Retina (tissue), 1 donor: Measurements from ENCODE around the gene MPRIP.

Source experiments
- DNase-seq: peaks from one replicate; pipeline ENCODE4 v3.0.0-alpha.2; 2016

MPRIP gene

DNA sequence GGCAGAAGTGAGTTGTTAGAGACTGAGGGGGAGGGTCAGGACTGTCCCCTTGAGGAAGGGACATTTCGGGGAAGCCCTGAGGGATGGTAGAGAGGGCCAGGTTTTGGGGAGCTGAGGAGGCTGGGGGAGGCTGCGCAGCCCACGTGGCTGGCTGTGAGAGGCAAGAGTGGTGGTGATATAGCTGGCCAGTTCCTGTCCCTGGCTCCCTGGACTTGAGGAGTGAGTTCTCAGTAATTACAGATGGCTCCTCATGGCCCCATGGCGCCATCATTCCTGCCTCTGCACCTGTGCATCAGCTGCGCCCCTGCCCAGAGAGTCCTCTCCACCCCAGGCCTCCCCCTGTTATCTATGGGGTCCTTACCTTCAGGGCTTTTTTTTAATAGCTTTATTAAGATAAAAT, 30.3 kb downstream of the MPRIP start:
- DNase-seq = no peak

DNA sequence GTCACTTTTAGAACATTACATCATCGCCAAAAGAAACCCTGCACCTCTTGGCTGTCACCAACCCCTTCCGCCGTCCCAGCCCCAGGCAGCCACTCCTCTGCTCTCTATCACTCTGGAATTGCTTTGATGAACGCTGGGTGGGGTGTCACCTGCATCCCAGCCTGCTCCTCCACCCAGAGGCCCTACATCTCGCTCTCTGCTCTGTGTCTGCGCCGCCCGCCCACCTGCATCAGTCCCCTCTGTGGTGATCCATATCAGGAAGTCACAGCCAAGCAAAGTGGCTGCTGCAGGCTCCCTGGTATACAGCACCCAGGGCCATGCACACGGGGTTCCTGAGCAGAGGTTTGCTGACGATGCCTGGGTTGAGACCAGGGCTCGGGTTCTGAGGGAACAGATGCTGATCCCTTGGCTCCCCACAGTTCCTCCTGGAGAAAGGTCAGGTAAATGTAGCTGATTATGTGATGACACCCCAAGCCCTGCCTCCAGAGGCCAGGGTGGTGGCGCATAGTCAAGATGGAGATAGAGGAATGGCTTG, 30.8 kb downstream of the MPRIP start:
- DNase-seq = no peak

DNA sequence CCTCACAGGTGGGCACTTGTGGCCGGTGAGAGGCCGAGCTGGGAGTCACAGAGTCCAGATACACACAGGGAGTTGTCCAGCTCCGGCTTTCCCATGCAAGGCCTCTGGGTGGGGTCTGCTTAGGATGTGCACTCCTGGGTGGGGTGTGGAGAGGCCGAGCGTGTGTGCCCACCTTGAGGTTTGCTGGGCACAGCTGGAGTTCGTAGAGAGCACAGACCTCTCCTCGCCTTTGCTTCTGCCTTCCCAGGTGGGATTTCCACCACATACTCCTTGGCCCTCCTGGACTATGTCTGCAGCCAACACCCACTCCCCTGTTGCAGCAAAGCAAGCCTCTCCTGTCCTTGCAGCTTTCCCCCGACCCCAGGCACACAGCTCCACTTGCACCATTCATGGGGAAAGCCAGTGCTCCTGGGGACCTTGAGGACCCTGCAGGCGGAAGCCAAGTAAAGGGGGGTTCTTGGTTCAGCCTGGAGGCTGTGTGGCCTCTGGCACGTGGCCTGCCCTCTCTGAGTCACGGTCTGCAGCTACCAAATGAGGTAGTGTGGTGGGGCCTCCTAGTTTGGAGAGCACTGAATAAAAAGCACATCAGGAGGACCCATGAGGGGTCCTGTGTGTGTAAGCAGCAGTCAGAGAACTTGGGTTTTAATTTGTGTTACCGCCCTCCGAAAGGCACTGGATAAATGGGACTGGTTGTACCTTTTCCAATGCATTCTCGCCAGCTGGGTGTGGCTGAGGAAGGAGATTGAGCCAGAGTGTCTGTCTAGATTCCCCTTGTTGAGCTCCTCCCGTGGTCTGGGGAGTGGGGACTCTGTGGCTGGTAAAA, 31.5 kb downstream of the MPRIP start:
- no peak for DNase-seq

DNA sequence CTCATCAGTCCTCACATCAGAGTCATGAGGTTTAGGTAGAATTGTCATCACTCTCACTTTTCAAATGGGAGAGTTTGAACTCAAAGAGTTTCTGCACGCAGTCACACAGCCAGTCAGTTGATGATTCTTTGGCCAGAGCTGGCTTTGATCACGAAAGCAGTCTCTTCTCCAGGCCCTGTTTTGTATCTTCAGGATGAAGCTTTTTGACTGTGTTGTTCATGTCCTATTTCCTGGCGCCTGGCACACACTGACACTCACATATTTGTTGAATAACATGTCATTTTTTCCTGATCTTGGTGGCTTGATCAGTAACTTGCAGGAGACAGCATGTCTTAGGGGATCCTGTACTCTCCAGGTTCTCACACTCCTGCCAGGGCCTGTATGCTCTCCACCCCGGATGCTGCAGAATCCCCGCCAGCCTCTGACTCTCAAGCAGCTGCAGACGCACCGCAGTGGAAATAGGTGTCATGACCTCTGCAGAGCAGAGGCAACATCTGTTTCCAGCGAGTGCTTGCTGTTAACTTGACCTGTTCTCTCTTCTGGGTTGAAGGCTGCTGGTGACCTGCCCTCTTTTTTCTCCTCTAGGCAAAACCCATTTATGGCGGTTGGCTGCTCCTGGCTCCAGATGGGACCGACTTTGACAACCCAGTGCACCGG, 33.0 kb downstream of the MPRIP start:
- peak; percentile 45 for DNase-seq

DNA sequence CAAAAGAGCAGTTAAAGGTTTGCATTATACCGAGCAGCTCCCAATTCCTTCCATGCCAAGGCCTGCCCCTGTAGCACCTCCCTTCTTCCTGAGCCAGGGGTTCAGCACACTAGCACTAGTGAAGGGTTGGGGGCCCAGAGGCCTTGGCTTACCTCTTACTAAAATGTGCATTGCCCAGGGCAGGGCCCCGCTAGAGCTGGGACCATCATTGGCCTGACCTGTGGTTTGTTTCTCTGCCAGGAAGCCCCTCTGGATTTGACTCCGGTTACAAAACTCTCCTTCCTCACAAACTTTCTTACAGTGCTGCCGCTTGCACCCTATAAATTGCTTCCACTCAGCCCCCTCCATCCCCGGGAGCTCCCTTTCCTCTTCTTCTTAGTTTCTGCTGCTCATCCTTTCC, 33.8 kb downstream of the MPRIP start:
- no peak for DNase-seq

DNA sequence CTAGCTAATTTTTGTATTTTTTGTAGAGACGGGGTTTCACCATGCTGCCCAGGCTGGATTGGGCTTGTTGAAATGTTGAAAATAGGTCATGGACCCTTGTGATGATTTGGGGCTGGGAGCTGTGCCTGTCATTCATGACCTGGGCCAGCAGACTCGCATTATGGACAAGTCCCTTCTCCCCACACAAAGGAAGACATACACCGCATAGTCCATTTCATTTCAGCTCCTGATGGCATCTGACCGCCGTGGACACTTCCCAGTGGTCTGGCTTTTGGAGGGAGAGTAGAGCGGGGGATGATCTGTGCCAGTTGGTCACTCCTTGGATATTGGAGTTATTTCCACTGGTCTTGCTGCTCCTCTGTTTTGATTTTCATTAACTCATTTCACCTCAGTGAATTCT, 34.8 kb downstream of the MPRIP start:
- no peak for DNase-seq

DNA sequence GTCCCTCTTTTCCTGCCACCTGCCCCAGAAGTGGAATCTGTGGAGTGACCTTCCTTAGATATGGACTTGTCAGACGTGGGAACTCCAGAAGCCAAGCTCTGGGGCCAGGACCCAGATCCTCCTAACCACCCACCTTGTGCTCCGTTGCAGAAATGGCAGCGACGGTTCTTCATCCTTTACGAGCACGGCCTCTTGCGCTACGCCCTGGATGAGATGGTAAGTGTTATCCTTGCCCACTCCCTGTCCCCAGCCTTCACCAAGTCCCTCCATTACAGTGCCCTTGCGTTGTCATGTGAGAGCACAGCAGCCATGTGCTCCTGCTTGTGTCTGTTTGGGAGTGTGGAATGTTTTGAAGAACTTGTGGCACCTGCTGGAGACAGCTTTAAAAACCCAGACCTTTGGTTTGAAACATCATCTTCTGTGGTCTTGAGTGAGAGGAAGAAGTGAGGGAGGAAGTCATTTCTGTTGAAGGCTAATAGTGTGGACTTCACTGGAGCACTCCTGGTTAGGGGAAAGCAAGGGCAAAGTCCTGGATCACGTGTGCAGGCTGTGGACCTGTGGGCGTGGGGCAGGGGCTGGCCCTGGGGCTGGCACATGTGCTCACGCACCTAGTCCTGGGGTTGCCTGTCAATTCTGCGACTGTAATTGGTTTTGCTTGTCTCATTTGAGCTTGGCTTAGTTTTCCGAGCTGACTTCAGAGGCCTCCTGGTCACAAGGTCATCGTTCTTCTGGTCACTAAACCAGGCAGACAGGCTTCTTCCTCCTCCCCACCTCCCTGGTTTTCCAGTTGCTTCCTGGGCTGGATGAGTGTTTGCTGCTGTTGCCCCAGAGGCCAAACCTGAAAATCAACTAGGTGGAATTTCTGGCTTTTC, 35.8 kb downstream of the MPRIP start:
- no peak for DNase-seq

DNA sequence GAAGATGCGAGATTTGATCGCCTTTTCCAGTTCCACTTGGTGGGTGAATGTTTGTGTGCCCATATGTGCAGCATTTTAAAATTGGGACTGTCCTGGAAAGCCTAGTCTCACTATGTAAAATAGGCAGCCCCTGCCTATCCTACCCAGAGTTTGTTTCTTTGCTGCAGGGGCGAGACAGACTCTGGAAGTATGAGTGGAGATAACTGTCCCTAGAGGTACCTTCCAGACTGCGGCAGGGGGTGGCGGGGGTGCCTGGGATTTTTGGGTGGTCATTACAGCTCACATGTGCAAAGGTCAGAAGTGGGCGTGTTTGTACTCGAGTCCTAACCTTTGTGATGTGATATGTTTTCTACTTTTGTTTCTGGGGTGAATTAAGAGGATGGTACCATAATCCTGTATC, 36.6 kb downstream of the MPRIP start:
- no peak for DNase-seq

DNA sequence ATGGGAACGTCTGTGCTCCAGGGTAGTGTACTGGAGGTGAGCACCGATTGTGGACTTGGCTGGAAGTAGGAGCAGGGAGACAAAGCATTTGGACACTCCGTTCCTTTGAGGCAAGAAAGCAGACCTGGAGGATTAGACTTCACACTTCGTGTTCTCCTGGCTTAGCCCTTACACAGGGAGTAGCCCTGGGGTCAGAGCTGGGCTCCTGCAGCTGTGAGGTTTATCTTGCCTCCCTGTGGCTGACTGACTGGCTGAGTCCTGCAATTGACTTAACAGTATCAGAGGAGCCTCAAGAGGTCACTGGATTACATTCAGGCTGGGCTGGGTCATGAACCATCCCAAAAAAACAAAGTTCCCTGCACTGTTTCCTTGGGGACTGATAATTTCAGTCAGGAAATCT, 37.1 kb downstream of the MPRIP start:
- no peak for DNase-seq

DNA sequence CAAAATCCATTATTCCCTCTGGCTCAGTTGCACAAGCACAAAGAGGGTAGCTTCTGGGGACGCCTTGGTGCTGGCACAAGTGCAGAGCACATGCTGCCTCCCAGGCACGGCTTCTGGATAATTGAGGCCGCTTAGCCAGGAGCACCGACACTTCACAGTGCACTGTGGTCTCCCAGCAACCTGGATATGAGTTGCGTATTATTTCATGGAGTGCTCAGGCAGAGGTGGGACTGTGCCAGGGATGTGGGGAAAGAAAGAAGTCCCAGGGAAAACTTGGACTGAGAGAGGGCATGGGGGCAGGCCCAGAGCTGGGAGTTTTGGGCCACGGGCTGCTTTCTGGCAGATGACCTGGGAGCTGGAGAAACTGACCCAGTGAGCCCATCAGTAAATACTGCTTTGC, 37.5 kb downstream of the MPRIP start:
- DNase-seq = no peak

DNA sequence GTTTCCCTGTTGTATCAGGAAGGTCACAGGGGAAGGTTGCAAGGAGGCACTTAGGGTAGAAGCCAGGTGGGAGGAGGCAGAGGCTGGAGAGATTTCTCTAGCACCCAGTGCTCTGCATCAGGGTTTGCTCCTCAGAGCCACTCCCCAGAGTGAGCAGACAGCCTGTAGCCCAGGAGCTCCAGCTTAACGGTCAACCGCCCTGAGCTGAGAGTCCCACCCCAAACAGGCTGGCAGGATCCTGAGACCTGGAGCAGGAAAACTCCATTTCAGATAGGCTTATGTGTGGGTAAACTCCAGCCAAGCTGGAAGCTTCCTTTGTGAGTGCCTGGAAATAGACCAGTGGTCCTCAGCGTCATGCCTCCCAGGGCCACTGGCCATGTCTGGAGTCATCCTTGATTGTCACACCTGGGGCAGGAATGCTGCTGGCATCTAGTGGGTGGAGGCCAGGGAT, 37.9 kb downstream of the MPRIP start:
- no peak for DNase-seq

DNA sequence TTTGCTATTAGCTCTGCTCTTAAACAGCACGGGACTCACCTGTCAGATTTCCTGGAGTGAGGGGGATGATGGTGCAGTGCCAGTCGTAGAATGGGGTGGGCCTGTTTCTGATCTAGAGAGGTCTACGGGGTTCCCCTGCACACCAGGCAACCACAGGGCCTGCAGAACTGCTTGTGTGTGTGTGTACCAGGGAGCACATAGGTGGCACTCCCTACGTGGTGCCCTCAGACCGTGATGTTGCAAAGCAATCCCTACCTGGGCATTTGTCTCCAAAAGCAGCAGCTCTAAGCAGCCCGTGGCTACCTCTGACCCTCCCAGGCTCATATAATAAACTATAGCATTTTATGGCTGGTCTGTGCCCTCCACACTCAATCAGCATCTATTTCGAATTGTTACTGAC, 38.5 kb downstream of the MPRIP start:
- no peak for DNase-seq

DNA sequence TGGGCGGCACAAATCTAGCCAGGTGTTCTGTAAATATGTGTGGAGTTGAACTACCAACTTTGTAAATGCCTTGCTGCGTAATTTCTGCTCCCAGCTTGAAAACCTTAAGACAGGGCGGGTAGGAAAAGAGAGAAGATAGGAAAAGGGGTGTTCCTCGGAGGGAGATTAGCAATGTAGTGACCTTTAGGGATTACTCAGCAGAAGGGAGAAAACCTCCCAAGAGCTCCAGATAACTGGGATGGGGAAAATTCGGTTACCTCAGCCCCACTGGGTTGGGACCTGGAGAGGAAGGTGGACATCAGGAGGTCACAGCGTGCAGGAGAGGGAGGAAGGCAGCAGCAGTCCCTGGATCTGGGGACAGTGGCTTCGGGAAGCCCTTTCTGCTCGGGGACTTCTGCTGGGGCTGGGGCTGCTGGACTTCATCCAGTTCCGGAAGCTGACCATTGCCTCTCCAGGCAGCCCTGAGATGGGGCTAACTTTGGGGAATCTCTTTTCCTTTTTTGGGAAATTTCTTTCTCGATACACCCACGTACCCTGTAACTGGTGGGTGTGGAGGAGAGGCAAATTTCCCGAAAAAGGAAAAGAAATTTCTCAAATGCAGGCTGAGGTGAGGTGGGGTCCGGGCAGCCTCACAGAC, 39.2 kb downstream of the MPRIP start:
- DNase-seq = no peak

DNA sequence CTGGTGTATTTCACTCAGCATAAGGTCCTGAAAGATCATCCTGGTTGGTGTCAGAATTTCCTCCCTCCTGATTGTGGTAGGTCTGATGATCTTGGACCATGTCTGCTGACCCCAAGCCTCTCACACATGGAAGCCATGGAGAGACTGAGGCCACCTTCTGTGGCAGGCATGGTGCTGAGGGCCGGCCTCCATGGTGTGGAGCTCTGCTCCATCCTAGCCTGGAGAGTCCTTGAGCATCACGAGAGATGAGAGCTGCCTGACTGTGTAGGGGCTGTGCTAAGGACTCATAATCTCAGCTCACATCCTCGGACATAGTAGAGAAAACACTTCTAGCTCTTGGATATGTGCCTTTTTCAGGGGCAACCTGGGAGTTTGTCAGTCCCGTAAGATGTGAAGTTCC, 40.6 kb downstream of the MPRIP start:
- no peak for DNase-seq

DNA sequence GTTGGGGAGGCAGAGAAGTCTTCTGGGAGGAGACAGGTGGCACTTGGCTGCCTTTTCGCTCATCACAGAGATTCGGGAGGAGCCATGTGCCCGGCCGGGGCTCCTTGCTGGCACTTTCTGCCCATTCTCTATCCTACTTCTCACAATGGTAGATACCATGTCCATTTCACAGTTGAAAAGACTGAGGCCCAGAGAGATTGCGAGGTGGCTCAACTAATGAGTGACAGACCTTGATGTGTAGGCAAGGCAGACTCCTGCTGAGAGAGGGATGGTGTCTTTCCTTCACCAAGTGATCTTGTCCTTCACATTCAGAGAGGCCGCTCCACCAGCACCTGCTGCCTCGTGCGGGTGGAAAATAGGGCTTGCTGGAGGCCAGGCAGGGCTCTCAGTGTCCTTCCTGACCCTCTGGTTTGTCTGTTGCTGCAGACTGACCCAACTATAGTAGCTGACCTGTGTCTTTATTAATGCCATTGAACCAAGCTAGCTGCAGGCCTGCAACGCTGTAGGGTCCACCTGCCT, 42.1 kb downstream of the MPRIP start:
- no peak for DNase-seq

DNA sequence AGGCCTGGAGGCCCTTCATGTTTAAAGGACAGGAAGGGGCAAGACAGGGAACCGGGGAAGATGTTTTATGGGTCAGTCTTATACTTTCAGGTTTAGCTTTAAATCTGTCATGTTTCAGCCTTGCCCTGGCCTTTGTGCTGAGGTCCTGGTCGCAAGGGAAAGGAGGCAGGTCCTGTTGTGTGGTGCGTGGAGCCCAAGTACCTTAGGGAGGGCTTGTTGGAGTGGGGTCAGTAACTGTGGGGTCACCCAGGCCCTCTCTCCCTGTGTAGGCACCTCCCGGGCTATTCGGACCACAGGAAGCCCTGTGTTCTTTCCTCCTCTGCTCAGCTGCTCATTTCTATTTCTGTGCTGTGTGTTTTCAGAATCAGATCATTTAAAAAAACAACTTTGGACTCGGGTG, 42.7 kb downstream of the MPRIP start:
- DNase-seq = no peak

DNA sequence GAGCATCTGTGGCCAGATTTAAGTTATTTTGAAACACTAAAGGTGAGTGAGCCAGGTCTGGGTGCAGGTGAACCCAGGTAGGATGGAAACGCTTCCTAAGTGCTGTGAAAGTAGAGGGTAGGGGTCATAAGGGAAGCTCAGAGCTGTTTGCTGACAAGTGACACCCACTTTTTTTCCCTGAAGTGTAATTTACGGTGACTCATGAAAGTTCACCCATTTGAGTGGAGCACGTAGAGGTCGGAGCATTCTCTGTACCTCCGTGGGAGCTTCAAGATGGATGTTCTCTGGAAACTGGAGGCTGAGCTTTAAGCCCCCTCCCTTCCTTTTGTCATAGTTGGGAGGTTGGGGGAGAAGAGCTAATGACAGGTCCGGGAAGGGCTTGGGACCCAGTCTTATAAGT, 44.3 kb downstream of the MPRIP start:
- DNase-seq = no peak

DNA sequence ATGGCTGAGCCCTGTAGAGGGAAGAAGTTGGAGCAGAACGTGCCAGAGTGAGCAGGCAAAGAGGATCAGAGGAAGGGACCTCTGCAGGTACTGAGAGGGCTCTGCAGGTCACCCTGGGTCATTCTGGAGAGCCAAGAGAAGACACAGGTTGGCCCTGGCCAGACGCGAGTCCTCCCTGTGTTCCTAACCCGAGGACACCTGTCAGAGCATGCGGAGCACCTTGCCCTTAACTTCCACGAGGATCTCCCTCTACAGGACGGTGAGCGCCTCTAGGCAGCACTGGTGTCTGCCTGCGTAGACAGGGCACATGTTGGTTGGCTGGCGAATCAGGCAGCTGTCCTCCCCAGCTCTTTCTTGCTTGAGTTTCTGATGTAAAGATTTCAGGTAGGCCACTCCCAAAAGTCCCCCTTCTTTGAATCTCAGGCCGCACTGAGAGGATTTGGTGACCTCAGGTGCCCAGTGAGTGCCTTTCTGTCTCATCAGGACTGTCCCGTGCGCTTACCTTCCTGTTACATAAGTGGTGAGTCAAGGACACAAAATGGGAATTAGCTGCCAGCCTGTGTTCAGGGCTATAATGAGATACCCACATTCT, 45.3 kb downstream of the MPRIP start:
- DNase-seq = no peak

DNA sequence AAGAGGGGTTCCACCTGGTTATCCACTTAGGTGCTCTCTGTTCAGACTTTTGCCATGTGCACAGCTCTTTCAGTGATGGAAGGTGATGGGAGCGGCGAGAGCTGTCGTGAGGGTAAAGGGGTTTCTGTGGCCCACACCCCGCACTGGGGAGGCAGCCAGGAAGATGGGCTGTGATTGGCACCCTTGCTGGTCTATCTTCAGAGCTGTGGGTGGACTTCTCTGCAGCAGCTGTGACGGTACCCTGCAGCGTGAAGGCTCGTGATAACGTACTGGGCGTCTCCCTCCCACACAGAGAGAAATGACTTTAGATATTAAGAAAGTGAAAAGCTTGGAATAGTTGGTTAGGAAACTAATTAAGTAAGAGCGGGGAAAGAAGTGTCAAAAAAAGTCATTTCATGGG, 45.8 kb downstream of the MPRIP start:
- DNase-seq = no peak

DNA sequence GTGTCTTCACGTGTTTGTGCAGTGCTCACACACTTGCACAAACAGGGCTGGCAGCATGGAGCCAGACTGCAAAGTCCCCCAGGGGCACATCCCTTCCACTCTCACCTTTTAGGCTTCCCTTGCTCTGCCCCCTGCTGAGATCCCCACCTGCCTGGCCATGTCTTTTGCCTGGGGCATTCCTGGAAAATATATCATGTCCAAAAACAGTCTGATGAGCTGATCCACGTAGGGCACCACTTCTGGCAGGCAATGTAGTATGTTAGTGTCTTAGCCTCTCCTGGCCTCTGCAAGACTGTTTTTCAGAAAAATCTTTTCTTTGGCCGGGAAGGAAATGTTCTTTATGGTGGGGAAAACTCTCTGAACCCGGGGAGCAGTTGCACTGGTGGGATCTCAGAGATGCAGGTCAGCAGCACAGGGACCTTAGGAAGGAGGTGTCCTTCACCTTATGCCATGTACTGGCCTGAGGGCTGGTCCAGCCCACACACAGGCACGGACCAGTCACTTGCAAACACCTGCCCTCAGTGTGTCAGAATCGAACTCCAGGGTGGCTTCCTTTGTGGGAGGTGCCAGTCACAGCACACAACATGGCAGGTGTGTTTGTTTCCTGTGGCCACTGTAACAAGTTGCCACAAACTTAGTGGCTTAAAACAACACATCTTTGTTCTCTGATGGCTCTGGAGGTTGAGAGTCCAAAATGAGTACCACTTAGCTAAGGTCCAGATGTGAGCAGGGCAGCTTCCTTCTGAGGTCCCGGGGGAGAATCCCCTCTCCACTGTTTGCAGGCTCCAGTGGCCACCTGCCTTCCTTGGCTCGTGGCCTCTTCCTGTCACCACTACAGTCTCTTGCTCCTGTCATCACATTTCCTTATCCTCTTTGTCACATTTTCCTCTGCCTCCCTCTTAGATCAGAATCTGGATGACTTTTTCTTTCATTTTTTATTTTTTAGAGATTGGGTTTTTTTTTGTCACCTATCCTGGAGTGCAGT, 46.6 kb downstream of the MPRIP start:
- DNase-seq = no peak
